GM18520 (cell line): ENCODE data around the gene AAGAB.
"Not testable (repeated sequence)": the region's sequence is repeated elsewhere in the genome, so short reads cannot be mapped to it uniquely, and the experiment has no call there.

Experiments
- ATAC-seq: cut with Tn5 transposase; IDR thresholded peaks from one replicate; pipeline ENCODE4 v1.9.1; 2021; ENCODE audit not compliant: unreplicated experiment

AAGAB gene, protein sequence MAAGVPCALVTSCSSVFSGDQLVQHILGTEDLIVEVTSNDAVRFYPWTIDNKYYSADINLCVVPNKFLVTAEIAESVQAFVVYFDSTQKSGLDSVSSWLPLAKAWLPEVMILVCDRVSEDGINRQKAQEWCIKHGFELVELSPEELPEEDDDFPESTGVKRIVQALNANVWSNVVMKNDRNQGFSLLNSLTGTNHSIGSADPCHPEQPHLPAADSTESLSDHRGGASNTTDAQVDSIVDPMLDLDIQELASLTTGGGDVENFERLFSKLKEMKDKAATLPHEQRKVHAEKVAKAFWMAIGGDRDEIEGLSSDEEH

GRCh38 chr15:67254238-67255175, at the start of gene AAGAB, which contains the start of gene IQCH:
Gene AAGAB, minus strand, starts transcription at chr15:67254661. Its CDS starts 30 bp downstream, at chr15:67254631.
Gene IQCH, plus strand, starts transcription at chr15:67254786. Its CDS starts 111 bp downstream, at chr15:67254897.
- peak; percentile 86 for ATAC-seq

GRCh38 chr15:67303490-67304363, 49.3 kb upstream of the AAGAB start:
- no peak for ATAC-seq

DNA sequence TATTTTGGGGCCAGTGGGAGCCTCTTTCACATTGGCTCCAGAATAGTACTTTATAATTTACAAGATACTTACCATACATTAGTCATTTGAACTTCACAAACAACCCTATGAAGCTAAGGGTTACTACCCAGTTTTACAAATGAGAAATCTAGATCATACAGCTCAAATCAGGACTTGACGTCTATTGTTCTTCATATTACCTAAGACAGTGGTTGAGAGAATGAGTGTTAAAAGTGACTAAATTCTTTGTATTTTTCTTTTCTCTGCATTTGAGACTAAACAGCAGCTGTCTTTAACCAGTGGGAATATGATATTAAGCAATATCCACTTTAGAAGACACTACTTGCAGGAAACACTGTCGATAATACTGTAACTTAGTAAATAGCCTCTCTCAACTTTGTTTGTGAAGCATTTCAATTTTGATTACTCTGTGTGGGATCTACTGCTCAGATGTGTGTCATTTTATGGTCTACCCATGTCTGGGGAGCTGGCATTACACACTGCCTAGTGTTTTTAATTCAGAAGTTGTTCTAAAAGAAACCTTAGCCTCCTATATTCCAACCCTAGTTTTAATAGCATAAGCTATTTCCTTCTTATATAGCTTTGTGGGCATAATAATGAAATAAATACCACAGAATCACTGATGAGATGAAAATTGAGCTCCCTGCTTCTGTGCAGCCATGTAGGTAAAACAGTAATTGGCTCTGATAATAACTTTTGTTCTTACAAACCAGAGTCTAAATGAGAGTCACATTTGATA, 46.0 kb upstream of the AAGAB start:
- no peak for ATAC-seq

DNA sequence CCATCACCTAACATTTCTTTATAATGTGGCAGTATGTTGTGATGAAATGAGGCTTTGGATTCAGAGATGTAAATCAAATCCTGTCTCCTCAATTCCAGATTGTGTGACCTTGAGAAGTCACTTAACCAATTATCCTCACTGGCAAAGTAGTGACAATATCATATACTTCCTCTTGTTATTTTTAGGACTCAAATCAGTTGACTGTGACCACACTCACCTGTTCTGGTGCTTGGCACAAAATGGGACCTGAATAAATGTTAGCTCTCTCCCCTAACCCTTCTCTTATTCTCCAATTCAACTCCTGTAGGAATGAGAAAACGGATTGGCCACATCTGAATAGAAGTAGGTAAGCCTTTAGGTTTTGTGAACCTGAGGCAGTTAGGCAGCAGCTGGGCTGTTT, 42.2 kb upstream of the AAGAB start:
- no peak for ATAC-seq

DNA sequence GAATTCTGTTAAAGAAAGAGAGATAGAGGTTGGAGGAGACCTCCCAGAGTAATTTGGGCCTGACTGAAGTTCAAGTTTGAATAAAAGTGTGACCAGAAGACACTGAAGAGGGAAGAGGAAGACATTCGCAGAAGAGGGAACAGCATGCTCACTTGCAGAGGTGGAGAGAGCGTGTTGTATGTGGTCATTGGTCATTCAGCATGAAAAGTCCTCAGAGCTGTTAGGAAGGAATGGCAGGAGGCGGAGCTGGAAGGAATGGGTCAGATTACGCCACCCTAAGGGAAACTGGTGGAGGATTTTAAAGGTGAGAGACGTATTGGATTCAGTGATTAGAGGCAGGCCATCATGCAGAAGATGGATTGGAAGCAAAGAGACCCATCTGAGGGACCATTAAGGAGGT, 41.7 kb upstream of the AAGAB start:
- ATAC-seq = no peak

DNA sequence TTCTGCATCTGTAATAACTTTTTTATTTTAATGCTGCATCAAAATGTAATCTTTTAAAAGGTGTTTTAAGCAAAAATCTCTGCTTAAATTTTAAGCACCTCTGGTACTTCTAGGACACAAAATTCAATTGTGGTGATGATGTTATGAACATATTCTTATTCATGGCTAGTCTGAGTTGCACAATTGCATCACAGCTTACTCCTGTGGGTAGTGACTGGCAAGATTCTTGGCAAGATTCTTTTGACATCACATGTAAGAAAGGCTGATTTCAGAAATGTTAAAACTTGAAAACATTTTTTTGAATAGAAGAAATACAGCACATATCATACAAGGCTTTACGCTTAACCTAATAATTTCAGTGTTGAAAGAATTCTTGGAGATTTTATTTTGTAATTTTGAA, 35.9 kb upstream of the AAGAB start:
- no peak for ATAC-seq

GRCh38 chr15:67286400-67286799, 31.9 kb upstream of the AAGAB start:
- not testable (repeated sequence) for ATAC-seq

DNA sequence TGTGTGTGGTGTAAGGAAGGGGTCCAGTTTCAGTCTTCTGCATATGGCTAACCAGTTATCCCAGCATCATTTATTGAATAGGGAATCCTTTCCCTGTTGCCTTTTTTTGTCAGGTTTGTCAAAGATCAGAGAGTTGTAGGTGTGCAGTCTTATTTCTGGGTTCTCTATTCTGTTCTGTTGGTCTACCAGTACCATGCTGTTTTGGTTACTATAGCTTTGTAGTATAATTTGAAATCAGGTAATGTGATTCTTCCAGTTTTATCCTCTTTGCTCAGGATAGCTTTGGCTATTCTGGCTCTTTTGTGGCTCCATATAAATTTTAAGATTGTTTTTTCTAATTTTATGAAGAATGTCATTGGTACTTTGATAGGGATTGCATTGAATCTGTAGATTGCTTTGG, 31.2 kb upstream of the AAGAB start:
- not testable (repeated sequence) for ATAC-seq

- ATAC-seq = no peak
These were observed 27.3 kb upstream of the AAGAB start for GRCh38 chr15:67281714-67282113.

DNA sequence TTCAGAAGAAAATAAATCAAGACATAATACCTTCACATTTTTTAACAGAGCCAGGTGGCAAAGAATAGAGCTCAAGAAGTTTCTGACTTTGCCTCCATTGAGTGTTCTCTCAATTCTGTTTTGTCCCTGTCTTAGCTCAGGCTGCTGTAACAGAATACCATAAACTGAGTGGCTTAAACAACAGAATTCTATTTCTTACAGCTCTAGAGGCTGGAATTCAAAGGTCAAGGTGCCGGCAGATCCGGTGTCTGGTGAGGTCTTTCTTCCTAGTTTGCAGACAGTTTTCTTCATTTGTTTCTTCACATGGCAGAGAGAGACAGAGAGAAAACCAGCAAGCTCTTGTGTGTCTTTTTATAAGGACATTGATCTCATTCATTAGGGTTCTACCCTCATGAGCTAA, 25.8 kb upstream of the AAGAB start:
- ATAC-seq = no peak

DNA sequence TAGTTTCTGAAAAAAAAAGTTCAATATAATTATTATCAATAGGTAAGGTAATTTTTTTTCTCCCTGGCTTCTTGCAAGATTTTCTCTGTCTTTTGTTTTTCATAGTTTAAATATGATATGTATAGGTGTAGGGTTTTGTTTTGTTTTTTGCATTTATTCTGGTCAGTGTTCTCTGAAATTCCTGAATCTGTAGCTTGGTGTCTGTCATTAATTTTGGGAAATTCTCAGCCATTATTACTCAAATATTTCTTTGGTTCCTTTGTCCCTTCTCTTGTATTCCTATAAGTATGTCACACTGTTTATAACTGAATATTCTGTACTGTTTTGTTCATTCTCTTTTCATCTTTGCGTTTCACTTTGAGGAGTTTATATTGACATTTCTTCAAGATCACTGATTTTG, 22.2 kb upstream of the AAGAB start:
- ATAC-seq = no peak

DNA sequence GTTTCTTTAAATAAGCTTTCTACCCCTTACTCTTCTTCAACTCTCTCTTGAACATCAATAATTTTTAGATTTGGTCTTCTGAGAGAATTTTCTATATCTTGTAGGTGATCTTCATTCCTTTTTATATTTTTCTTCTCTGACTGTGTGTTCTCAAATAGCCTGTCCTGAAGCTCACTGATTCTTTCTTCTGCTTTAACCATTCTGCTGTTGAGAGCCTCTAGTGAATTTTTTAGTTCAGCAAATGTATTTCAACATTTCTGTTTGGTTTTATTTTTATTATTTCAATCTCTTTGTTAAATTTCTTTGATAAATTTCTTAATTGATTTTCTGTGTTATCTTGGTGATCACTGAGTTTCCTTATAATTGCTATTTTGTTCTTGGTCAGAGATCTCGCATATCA, 19.8 kb upstream of the AAGAB start:
- ATAC-seq = no peak

- ATAC-seq = no peak
These were observed 13.8 kb upstream of the AAGAB start for GRCh38 chr15:67267951-67268941.

GRCh38 chr15:67267440-67267839, 13.0 kb upstream of the AAGAB start:
- ATAC-seq = no peak

DNA sequence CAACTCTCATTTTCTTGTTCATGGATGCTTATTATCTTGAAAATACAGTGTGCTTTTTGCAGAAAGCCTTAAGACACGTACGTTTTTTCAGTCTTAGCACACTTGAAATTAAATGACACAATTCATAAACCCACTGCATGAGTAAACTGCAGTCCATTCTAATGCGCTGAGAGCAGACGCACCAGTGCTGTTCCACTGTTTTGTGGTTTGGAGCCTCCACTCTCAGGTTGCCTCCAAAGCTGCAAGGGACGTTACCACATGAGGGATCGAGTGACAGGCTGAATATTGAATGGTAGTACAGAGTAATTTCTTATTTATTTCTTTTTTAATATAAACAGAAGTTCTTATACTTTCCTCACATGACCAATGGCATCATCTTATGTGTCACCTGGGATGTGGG, 12.4 kb upstream of the AAGAB start:
- no peak for ATAC-seq

DNA sequence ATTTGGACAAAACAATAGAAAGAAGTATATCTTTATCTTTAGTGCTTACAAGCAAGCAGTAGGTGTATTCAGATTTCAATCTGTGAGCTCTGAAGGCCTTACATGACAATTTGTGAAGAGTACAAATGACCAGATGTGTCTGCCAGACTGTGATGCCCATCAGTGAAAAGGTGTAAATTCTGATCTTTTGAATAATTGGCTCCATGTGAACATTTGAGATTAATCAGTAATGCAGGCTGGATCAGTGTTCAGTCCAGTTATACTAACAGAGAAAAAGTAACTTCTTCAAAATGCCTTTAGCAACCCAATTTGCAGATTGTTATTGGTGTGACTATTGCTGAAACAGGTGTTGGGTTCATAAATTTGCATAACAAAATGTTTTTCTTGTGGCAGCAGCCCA, 5.3 kb upstream of the AAGAB start:
- ATAC-seq = no peak

DNA sequence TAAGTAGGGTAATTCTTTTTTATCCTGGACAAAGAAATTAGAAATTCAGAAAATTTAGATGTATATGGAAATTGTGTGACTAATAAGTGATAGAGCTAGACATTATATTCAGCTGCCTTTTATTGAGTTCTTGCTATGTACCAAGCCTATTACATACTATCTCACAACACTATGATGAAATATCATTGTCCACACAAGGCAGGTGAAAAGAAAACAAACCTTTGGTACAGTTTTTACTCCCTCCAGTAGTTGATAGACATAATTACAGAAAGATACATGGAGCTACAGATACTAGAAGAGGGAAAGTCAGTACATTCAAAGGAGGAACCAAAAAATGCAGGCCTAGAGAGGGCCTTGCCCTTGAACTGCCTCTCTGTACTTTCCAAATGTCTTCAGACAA, 4.9 kb upstream of the AAGAB start:
- ATAC-seq = no peak

DNA sequence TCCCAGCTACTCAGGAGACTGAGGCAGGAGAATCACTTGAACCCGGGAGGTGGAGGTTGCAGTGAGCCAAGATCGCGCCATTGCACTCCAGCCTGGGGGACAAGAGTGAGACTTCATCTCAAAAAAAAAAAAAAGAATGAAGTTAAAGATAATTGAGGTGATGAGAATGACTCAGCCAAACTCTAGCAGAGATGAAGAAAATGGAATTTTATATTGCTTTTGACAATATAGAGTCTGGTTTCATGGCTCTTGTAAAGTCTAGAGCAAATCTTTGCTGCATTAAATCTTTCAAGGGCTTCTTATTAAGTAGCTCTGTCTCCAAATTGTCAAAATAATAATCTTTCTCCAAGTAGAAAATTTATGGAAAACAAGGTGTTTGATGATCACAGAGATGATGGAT, 4.0 kb upstream of the AAGAB start:
- ATAC-seq = not testable (repeated sequence)

DNA sequence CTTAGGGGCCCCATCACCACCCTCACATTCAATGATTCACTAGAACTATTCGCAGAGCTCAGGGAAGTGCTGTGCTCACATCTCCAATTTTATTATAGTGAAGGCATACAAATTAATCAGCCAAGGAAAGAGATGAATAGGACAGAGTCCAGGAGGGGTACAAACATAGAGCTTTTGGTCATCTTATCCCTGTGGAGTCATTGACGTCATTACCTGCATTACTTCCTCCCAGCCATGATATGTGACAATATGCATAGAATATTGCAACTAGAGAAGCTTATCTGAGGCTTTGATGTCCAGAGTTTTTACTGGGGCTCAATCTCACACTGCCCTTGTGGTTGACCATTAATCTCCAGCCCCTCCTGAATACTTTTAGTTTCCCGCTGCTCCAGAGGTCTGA, 1.6 kb upstream of the AAGAB start:
- ATAC-seq = no peak
